ENCODE measurements around the gene HNF4A. TPM values are rescaled to one million over a fixed set of nuclear protein-coding genes. Genes with fewer than 3 reads are reported as not detected.

The HNF4A gene
- total RNA-seq, 1 donor from 2014 or later = not detected

DNA sequence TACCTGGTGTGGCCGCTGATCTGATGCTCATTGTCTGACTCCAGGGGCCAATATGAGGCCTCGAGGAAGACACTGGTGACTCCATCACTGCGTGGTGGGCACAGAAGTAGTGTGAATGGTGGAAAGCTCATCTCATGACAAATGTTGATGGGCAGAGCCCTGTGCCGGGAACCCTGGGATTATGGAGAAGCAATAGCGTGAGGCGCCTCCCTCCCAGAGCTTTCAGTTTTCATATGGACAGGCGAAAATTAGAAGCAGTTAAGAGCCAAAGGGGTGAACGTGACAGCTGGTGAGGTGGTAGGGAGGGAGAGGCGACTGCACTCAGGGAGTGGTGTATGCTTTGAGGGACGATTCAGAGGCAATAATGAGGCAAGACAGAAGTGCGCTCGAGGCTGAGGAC lies 80.9 kb downstream of the HNF4A start:
- H3K4me1 ChIP-seq (ENCODE audit: control insufficient read depth in 3 of 3, insufficient read depth in 3 of 3, low read length in 3 of 3) = no peaks in the 10 kb centered on the region
- H3K9me3 ChIP-seq (ENCODE audit: control insufficient read depth in 3 of 3, low read length in 3 of 3) = no peaks in the 10 kb centered on the region
- H3K27ac ChIP-seq (ENCODE audit: low read depth, low read length) = no peak overlapping the region
- no peaks in the 10 kb centered on the region for H3K36me3 ChIP-seq (ENCODE audit: control insufficient read depth in 3 of 3, insufficient read depth in 3 of 3, low read length in 3 of 3)
- H3K27me3 ChIP-seq (ENCODE audit: control insufficient read depth in 3 of 3, insufficient read depth in 3 of 3, low read length in 3 of 3) = peaks cover 5 to 10% (median 5%) of the 10 kb centered on the region in 3 donors
- no peak overlapping the region for H3K4me3 ChIP-seq (ENCODE audit: low read length in 3 of 3)
- H3K9ac ChIP-seq (ENCODE audit: low read depth in 1 of 3, low read length in 3 of 3) = no peak overlapping the region

DNA sequence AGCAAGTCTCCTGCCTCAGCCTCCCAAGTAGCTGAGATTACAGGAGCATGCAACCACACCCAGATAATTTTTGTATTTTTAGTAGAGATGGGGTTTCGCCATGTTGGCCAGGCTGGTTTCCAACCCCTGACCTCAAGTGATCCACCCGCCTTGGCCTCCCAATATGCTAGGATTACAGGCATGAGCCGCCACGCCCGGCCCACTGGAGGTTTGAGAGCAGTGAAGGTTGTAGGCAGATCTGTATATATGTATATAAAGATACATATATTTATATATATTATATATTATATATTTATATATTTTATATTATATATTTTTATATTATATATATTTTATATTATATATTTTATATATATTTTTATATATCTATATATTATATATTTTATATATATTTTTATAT lies 82.0 kb downstream of the HNF4A start:
- H3K36me3 ChIP-seq (ENCODE audit: control insufficient read depth in 3 of 3, insufficient read depth in 3 of 3, low read length in 3 of 3) = no peaks in the 10 kb centered on the region
- no peak overlapping the region for H3K27ac ChIP-seq (ENCODE audit: low read depth, low read length)

DNA sequence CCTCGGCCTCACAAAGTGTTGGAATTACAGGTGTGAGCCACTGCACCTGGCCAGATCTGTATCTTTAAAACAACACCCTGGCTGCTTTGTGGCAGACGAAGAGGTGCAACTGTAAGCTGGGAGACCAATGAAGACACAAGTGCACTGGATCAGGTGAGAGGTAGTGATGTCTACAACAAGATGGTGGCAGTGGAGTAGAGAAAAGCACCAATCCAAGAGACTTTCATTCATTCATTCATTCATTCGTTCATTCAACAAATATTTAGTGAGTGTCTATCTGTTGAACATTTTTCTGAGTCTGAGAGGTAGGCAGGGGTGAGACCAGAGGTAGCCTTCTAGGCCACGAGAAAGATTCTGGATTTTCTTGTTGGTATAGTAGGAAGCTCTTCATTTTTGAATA lies 83.3 kb downstream of the HNF4A start:
- no peak overlapping the region for H3K27ac ChIP-seq (ENCODE audit: low read depth, low read length)
- no peaks in the 10 kb centered on the region for H3K4me1 ChIP-seq (ENCODE audit: control insufficient read depth in 3 of 3, insufficient read depth in 3 of 3, low read length in 3 of 3)
- no peaks in the 10 kb centered on the region for H3K9me3 ChIP-seq (ENCODE audit: control insufficient read depth in 3 of 3, low read length in 3 of 3)
- H3K9ac ChIP-seq (ENCODE audit: low read depth in 1 of 3, low read length in 3 of 3) = no peak overlapping the region
- H3K36me3 ChIP-seq (ENCODE audit: control insufficient read depth in 3 of 3, insufficient read depth in 3 of 3, low read length in 3 of 3) = no peaks in the 10 kb centered on the region
- H3K27me3 ChIP-seq (ENCODE audit: control insufficient read depth in 3 of 3, insufficient read depth in 3 of 3, low read length in 3 of 3) = peaks cover 0 to 4% (median 4%) of the 10 kb centered on the region in 3 donors
- no peak overlapping the region for H3K4me3 ChIP-seq (ENCODE audit: low read length in 3 of 3)

More for the DNA sequence above, 82.0 kb downstream of the HNF4A start:
- Histone ChIP-seq H3K9me3 (ENCODE audit: control insufficient read depth in 3 of 3, low read length in 3 of 3) (no peaks in the 10 kb centered on the region), H3K27me3 (ENCODE audit: control insufficient read depth in 3 of 3, insufficient read depth in 3 of 3, low read length in 3 of 3) (peaks cover 0 to 6% (median 0%) of the 10 kb centered on the region in 3 donors), H3K9ac (ENCODE audit: low read depth in 1 of 3, low read length in 3 of 3) (no peak overlapping the region), H3K4me3 (ENCODE audit: low read length in 3 of 3) (no peak overlapping the region), H3K4me1 (ENCODE audit: control insufficient read depth in 3 of 3, insufficient read depth in 3 of 3, low read length in 3 of 3) (no peaks in the 10 kb centered on the region)

DNA sequence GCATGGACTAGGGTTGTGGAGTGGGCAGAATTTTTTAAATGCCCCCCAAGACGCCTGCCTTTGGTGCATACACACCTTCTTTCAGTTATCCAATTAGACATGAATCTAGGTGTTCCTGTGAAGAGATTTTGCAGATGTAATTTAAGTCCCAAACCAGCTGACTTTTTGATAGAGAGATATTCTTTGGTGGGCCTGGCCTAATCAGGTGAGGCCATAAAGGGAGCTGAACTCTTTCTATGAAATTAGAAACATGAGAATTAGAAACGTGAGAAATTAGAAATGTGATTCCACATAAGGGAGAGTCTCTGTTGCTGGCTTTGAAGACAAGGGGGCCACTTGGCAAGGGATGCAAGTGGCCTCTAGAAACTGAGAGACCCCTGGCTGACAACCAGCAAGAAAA lies 83.8 kb downstream of the HNF4A start:
- Histone ChIP-seq H3K9ac (ENCODE audit: low read depth in 1 of 3, low read length in 3 of 3) (no peak overlapping the region), H3K4me3 (ENCODE audit: low read length in 3 of 3) (no peak overlapping the region), H3K36me3 (ENCODE audit: control insufficient read depth in 3 of 3, insufficient read depth in 3 of 3, low read length in 3 of 3) (no peaks in the 10 kb centered on the region), H3K27ac (ENCODE audit: low read depth, low read length) (no peak overlapping the region), H3K4me1 (ENCODE audit: control insufficient read depth in 3 of 3, insufficient read depth in 3 of 3, low read length in 3 of 3) (no peaks in the 10 kb centered on the region), H3K27me3 (ENCODE audit: control insufficient read depth in 3 of 3, insufficient read depth in 3 of 3, low read length in 3 of 3) (peaks cover 0 to 4% (median 0%) of the 10 kb centered on the region in 3 donors), H3K9me3 (ENCODE audit: control insufficient read depth in 3 of 3, low read length in 3 of 3) (no peaks in the 10 kb centered on the region)

DNA sequence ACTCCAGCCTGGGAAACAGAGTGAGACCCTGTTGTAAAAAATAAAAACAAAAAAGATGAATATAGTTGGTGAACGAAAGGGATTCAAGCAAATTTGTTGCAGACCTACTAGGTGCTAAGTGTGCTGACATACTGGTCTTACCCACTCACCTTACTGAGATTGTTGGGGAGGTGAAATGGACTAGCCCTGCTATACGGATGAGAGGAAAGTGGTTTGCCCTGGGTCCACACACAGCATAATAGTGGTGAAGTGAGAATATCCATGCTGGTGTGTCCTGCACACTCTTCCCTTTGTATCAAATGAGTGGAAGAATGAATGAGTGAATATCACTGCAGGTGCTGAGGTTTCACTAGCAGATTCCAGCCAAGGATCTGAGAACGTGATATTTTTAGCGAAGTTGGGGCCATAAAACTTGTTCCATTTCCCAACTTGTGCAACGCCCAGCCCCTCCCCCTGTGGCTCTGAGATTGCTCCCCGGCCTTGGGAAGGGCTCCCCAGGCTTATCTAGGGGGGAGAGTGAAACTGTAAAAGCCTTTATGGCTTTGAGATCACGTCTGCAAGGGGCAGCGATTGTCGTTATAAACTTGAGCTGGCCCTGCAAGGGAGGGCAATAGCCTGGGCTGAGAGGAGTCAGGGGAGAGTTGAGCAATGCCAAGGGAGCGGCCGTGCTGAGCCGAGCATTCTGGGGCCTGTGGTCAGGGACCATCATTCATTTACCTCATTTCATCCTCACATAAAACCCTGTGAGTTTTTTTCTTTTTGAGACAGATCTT lies 87.0 kb downstream of the HNF4A start:
- Histone ChIP-seq H3K27me3 (ENCODE audit: control insufficient read depth in 3 of 3, insufficient read depth in 3 of 3, low read length in 3 of 3) (peaks cover 0 to 4% (median 0%) of the 10 kb centered on the region in 3 donors), H3K9me3 (ENCODE audit: control insufficient read depth in 3 of 3, low read length in 3 of 3) (no peaks in the 10 kb centered on the region)

DNA sequence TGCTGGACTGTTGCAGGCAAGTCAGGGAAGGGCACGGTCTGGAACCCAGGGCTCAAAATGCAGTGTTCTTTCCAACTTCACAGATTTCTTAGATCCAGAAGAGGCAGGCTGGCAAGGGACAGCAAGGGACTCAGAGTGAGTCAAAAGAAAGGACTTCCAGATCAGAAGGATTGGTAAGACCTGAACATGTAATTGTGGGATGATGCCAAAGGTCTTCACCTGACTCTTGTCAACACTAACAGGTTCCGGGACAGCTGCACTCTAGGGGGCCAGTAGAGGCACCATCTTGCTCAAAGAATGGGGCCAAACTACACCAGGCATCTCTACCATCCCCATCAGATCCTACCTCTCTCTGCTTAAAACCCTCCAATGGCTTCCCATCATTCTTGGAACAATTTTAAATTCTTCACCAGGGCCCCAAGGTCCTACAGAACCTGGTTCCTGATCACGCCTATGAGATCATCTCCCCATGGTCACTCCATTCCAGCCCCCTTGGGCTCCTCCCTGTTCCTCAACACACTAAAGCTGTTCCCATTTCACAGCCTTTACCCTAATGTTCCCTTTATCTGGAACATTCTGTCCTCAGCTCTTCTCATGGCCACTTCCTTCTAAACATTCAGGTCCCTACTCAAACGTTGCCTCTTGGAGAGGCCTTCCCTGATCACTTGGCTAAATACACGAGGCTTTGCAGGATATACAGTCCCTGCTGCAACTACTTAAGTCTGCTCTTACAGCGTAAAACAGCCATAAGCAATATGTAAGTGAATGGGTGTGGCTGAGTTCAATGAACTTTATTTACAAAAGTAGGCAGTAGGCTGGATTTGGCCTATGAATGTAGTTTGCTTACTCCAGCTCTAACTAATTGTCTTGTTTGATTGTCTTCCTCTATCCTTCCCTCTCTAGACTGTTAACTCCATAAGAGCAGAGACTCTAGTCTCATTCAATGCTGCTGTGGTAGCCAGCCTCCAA lies 90.5 kb downstream of the HNF4A start:
- Histone ChIP-seq H3K9ac (ENCODE audit: low read depth in 1 of 3, low read length in 3 of 3) (no peak overlapping the region), H3K27ac (ENCODE audit: low read depth, low read length) (no peak overlapping the region), H3K36me3 (ENCODE audit: control insufficient read depth in 3 of 3, insufficient read depth in 3 of 3, low read length in 3 of 3) (no peaks in the 10 kb centered on the region), H3K4me1 (ENCODE audit: control insufficient read depth in 3 of 3, insufficient read depth in 3 of 3, low read length in 3 of 3) (no peaks in the 10 kb centered on the region), H3K27me3 (ENCODE audit: control insufficient read depth in 3 of 3, insufficient read depth in 3 of 3, low read length in 3 of 3) (peaks cover 0 to 4% (median 3%) of the 10 kb centered on the region in 3 donors), H3K9me3 (ENCODE audit: control insufficient read depth in 3 of 3, low read length in 3 of 3) (no peaks in the 10 kb centered on the region), H3K4me3 (ENCODE audit: low read length in 3 of 3) (no peak overlapping the region)

More for the DNA sequence above, 87.0 kb downstream of the HNF4A start:
- H3K4me1 ChIP-seq (ENCODE audit: control insufficient read depth in 3 of 3, insufficient read depth in 3 of 3, low read length in 3 of 3) = no peaks in the 10 kb centered on the region
- H3K27ac ChIP-seq (ENCODE audit: low read depth, low read length) = no peak overlapping the region
- H3K36me3 ChIP-seq (ENCODE audit: control insufficient read depth in 3 of 3, insufficient read depth in 3 of 3, low read length in 3 of 3) = no peaks in the 10 kb centered on the region
- H3K4me3 ChIP-seq (ENCODE audit: low read length in 3 of 3) = no peak overlapping the region
- no peak overlapping the region for H3K9ac ChIP-seq (ENCODE audit: low read depth in 1 of 3, low read length in 3 of 3)

DNA sequence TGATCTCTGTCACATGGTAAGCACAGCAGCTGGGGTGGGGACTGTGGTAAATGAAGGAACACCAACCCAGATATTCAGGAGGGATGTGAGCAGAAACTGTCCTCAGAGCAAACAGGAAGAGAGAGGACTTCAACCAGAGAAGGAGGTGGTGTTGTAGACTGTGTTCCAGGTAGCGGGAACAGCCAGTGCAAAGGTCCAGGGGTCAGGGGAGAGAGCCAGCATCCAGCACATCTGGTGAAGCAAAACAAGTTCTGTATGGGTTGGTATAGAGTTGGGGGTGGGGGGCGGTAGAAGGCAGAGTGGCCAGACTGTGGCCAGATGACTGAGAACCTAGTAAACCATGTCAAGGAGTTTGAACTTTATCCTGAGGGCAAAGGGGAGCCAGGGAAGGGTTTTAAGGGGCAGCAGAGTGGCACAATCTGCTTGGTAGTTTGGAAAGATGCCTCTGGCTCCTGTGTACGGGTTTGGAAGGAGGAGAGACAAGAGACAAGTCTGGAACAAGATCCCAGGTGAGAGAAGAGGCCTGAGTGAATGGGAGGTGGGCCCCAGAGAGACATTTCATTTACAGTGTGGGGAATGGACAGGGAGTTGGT lies 92.4 kb downstream of the HNF4A start:
- Histone ChIP-seq H3K9ac (ENCODE audit: low read depth in 1 of 3, low read length in 3 of 3) (no peak overlapping the region), H3K27ac (ENCODE audit: low read depth, low read length) (no peak overlapping the region), H3K36me3 (ENCODE audit: control insufficient read depth in 3 of 3, insufficient read depth in 3 of 3, low read length in 3 of 3) (no peaks in the 10 kb centered on the region), H3K9me3 (ENCODE audit: control insufficient read depth in 3 of 3, low read length in 3 of 3) (no peaks in the 10 kb centered on the region), H3K4me1 (ENCODE audit: control insufficient read depth in 3 of 3, insufficient read depth in 3 of 3, low read length in 3 of 3) (no peaks in the 10 kb centered on the region), H3K4me3 (ENCODE audit: low read length in 3 of 3) (no peak overlapping the region), H3K27me3 (ENCODE audit: control insufficient read depth in 3 of 3, insufficient read depth in 3 of 3, low read length in 3 of 3) (peaks cover 0 to 3% (median 2%) of the 10 kb centered on the region in 3 donors)

DNA sequence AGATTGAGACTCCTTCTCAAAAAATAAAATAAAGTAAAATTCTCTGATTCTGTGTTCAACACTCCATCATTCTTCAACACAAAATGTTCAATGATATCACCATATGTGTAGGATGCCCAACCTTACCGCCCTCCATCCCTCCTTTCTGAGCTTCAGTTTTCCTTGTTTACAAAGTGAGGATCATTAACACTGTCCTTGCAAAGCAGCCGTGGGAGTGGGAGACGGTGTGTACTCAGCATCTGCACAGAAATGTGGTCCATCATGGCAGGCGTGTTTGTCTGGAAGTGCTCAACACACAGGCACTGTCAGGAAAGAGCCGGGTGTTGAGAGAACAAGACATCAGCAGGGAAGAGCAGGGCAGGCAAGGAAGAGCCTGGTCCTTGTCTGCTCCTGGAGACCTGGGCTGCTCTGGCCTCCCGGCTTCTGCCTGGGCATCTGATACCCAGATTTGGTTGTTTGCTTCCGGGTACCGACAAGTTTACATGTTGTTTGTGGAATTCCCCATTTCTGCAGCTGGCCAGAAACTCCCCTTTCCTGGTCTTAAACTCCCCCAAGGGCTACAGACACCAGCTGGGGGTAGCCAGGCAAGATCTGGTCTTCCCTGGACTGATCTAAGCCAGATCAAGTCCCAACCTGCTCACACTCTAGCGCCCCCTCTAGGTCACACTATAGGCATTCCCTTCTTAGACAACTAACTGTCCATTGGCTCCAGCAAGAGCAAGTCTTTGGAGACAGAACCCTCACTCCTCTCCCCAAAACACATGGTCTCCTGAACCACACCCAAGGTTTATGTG lies 93.5 kb downstream of the HNF4A start:
- no peak overlapping the region for H3K27ac ChIP-seq (ENCODE audit: low read depth, low read length)
- no peaks in the 10 kb centered on the region for H3K36me3 ChIP-seq (ENCODE audit: control insufficient read depth in 3 of 3, insufficient read depth in 3 of 3, low read length in 3 of 3)
- H3K4me1 ChIP-seq (ENCODE audit: control insufficient read depth in 3 of 3, insufficient read depth in 3 of 3, low read length in 3 of 3) = no peaks in the 10 kb centered on the region
- no peak overlapping the region for H3K4me3 ChIP-seq (ENCODE audit: low read length in 3 of 3)
- H3K9ac ChIP-seq (ENCODE audit: low read depth in 1 of 3, low read length in 3 of 3) = no peak overlapping the region
- H3K27me3 ChIP-seq (ENCODE audit: control insufficient read depth in 3 of 3, insufficient read depth in 3 of 3, low read length in 3 of 3) = peaks cover 0 to 3% (median 0%) of the 10 kb centered on the region in 3 donors
- no peaks in the 10 kb centered on the region for H3K9me3 ChIP-seq (ENCODE audit: control insufficient read depth in 3 of 3, low read length in 3 of 3)

DNA sequence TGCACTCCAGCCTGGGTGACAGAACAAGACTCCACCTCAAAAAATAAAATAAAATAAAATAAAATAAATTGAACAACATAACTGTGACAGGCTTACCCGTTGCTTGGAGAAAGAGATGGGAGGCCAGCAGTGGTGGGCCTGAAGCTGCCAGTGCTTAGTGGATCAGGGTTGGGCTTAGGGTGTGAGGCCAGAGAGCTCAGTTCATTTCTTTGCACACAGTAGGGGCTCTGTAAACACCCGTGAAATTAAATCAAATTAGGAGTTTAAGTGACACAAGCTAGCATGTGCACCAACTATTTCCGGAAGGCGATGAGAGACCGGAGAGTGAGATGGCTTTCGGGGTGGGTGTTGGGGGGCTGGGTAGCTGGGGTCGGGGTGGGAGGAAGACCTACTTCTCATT lies 94.4 kb downstream of the HNF4A start:
- no peak overlapping the region for H3K9ac ChIP-seq (ENCODE audit: low read depth in 1 of 3, low read length in 3 of 3)
- H3K4me1 ChIP-seq (ENCODE audit: control insufficient read depth in 3 of 3, insufficient read depth in 3 of 3, low read length in 3 of 3) = no peaks in the 10 kb centered on the region
- no peak overlapping the region for H3K4me3 ChIP-seq (ENCODE audit: low read length in 3 of 3)
- H3K27ac ChIP-seq (ENCODE audit: low read depth, low read length) = no peak overlapping the region
- no peaks in the 10 kb centered on the region for H3K36me3 ChIP-seq (ENCODE audit: control insufficient read depth in 3 of 3, insufficient read depth in 3 of 3, low read length in 3 of 3)
- no peaks in the 10 kb centered on the region for H3K9me3 ChIP-seq (ENCODE audit: control insufficient read depth in 3 of 3, low read length in 3 of 3)
- H3K27me3 ChIP-seq (ENCODE audit: control insufficient read depth in 3 of 3, insufficient read depth in 3 of 3, low read length in 3 of 3) = peaks cover 0 to 3% (median 0%) of the 10 kb centered on the region in 3 donors

Data from skeletal muscle tissue (tissue), 4 donors.